ENCODE results near the gene MIPOL1. TPM values are rescaled to one million over a fixed set of nuclear protein-coding genes. Genes with fewer than 3 reads are reported as not detected.
A peak's percentile ranks its signal among the peaks of the same experiment; 100 is the strongest.

The MIPOL1 gene
- total and polyA plus RNA-seq, 2 of the 13 experiments (the other 11 are each of a cell fraction or from before 2014, with no cell fraction given), result 8.6 to 34.2 TPM

DNA sequence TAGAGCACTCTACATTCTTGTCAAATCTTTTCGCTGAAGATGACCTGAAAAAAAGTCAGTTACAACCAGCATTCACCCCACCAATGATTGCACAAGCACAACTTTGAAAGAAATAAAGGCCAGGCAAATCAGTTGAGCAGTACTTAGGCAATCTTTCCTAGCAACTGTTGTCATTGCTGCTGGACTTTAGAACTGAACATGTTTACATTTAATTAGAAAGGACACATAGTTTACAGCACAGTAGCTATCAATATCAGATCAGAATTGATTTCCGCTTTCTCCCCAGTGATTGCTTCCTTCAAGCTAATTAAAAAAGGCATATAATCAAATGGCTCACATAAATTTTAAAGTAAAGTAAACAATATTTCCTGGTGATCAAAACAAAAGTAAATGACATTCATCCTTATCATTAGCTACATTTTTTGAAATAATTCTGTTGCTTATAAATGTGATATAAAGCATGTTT is 268.9 kb downstream of the MIPOL1 start (continued):
- TF ChIP-seq MED8 (CRISPR knock-in tag; IDR thresholded peaks at IDR 0.05; ENCODE audit: insufficient replicate concordance) (peak; percentile 92), ZZZ3 (CRISPR knock-in tag; IDR thresholded peaks at IDR 0.05; ENCODE audit: borderline replicate concordance) (no peak), KLF9 (CRISPR knock-in tag; IDR thresholded peaks at IDR 0.05; ENCODE audit: low read depth) (peak; percentile 97), ZFX (CRISPR knock-in tag; IDR thresholded peaks at IDR 0.05; ENCODE audit: low read depth) (peak; percentile 59), ZBTB20 (CRISPR knock-in tag; IDR thresholded peaks at IDR 0.05; ENCODE audit: borderline replicate concordance, low read depth) (peak; percentile 100), ZNF589 (CRISPR knock-in tag; conservative IDR thresholded peaks at IDR 0.05) (peak; percentile 87; the same call in 1 of the 2 replicates), JUNB (CRISPR knock-in tag; IDR thresholded peaks at IDR 0.05; ENCODE audit: borderline replicate concordance) (peak; percentile 86; the same call in 1 of the 2 replicates), ATF1 (CRISPR knock-in tag; IDR thresholded peaks at IDR 0.05) (peak; percentile 87), ZNF446 (CRISPR knock-in tag; IDR thresholded peaks at IDR 0.05) (no peak), MIER3 (CRISPR knock-in tag; IDR thresholded peaks at IDR 0.05; ENCODE audit: borderline replicate concordance) (peak; percentile 100), ZNF878 (CRISPR knock-in tag; IDR thresholded peaks at IDR 0.05) (peak; percentile 100), ZNF598 (CRISPR knock-in tag; IDR thresholded peaks at IDR 0.05; ENCODE audit: borderline replicate concordance) (no peak; the same call in 1 of the 2 replicates), MZF1 (CRISPR knock-in tag; IDR thresholded peaks at IDR 0.05; ENCODE audit: borderline replicate concordance) (no peak), ZNF234 (CRISPR knock-in tag; conservative IDR thresholded peaks at IDR 0.05) (no peak), ZMYM3 (CRISPR knock-in tag; IDR thresholded peaks at IDR 0.05) (peak; percentile 92), ZNF253 (CRISPR knock-in tag; IDR thresholded peaks at IDR 0.05; ENCODE audit: borderline replicate concordance) (no peak), TMF1 (CRISPR knock-in tag; IDR thresholded peaks at IDR 0.05; ENCODE audit: low read depth) (peak; percentile 98), RFXANK (CRISPR knock-in tag; IDR thresholded peaks at IDR 0.05) (peak; percentile 98), TBX2 (CRISPR knock-in tag; IDR thresholded peaks at IDR 0.05; ENCODE audit: borderline replicate concordance) (peak; percentile 100), KDM2A (CRISPR knock-in tag; IDR thresholded peaks at IDR 0.05; ENCODE audit: borderline replicate concordance, low read depth) (no peak; the same call in 1 of the 2 replicates), ZBTB21 (CRISPR knock-in tag; IDR thresholded peaks at IDR 0.05) (peak; percentile 86), THAP11 (CRISPR knock-in tag; IDR thresholded peaks at IDR 0.05) (peak; percentile 88), MXD4 (CRISPR knock-in tag; IDR thresholded peaks at IDR 0.05) (peak; percentile 91; the same call in 1 of the 2 replicates), STAG1 (CRISPR knock-in tag; IDR thresholded peaks at IDR 0.05) (peak; percentile 68)
- TF ChIP-seq, protein P1, sequence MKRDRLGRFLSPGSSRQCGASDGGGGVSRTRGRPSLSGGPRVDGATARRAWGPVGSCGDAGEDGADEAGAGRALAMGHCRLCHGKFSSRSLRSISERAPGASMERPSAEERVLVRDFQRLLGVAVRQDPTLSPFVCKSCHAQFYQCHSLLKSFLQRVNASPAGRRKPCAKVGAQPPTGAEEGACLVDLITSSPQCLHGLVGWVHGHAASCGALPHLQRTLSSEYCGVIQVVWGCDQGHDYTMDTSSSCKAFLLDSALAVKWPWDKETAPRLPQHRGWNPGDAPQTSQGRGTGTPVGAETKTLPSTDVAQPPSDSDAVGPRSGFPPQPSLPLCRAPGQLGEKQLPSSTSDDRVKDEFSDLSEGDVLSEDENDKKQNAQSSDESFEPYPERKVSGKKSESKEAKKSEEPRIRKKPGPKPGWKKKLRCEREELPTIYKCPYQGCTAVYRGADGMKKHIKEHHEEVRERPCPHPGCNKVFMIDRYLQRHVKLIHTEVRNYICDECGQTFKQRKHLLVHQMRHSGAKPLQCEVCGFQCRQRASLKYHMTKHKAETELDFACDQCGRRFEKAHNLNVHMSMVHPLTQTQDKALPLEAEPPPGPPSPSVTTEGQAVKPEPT (CRISPR knock-in tag; IDR thresholded peaks at IDR 0.05; ENCODE audit: low read depth), result no peak
- TF ChIP-seq, protein P2, sequence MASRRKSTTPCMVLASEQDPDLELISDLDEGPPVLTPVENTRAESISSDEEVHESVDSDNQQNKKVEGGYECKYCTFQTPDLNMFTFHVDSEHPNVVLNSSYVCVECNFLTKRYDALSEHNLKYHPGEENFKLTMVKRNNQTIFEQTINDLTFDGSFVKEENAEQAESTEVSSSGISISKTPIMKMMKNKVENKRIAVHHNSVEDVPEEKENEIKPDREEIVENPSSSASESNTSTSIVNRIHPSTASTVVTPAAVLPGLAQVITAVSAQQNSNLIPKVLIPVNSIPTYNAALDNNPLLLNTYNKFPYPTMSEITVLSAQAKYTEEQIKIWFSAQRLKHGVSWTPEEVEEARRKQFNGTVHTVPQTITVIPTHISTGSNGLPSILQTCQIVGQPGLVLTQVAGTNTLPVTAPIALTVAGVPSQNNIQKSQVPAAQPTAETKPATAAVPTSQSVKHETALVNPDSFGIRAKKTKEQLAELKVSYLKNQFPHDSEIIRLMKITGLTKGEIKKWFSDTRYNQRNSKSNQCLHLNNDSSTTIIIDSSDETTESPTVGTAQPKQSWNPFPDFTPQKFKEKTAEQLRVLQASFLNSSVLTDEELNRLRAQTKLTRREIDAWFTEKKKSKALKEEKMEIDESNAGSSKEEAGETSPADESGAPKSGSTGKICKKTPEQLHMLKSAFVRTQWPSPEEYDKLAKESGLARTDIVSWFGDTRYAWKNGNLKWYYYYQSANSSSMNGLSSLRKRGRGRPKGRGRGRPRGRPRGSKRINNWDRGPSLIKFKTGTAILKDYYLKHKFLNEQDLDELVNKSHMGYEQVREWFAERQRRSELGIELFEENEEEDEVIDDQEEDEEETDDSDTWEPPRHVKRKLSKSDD (CRISPR knock-in tag; IDR thresholded peaks at IDR 0.05; ENCODE audit: low read depth), result peak; percentile 96; the same call in 1 of the 2 replicates
- TF ChIP-seq, protein P3, sequence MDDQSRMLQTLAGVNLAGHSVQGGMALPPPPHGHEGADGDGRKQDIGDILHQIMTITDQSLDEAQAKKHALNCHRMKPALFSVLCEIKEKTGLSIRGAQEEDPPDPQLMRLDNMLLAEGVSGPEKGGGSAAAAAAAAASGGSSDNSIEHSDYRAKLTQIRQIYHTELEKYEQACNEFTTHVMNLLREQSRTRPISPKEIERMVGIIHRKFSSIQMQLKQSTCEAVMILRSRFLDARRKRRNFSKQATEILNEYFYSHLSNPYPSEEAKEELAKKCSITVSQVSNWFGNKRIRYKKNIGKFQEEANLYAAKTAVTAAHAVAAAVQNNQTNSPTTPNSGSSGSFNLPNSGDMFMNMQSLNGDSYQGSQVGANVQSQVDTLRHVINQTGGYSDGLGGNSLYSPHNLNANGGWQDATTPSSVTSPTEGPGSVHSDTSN (CRISPR knock-in tag; IDR thresholded peaks at IDR 0.05; ENCODE audit: borderline replicate concordance), result peak; percentile 63; the same call in 1 of the 2 replicates
